HG03571 (cell line): ENCODE results near the gene EOMES.
A peak's percentile ranks its signal among the peaks of the same experiment; 100 is the strongest.

Experiments
- ATAC-seq: cut with Tn5 transposase; IDR thresholded peaks from one replicate; pipeline ENCODE4 v1.9.1; 2021; ENCODE audit not compliant: unreplicated experiment

The EOMES gene

DNA sequence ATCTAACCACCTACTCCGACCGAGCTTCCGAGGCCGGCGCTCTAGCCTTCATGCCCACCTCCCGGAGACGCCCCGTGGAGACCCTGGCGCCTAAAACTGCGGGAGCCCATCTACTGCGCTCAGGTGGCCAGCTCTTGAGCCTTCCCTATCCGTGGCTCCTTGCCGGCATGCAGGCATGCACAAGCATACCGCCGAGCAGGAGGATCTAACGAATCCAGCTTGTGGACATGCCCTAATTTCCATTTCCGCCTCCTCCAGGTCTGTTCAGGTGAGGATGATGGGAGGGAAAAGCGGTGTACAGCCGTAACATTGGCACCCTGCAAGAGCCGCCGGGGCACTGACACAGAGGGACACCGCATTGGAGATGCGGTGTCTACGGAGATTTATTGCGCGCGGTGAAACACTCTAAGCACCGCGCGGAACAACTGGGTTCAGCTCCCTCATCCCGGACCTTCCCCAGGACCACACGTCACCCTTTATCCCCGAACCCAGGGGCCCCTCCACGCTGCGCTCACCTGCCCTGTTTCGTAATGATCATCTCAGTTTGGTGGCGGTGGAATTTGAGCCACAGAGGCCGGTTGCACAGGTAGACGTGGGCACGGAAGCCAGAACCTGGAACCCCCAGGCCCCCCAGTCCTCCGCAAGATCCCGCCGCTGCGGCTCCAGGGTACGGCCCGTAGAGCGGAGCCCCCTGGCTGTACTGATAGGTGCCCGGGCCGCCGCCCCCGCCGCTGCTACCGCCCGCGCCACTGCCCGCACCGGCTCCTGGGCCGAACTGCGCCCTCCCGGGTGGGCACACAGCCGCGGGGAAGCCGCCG is 1.0 kb downstream of the EOMES start:
- ATAC-seq = no peak

DNA sequence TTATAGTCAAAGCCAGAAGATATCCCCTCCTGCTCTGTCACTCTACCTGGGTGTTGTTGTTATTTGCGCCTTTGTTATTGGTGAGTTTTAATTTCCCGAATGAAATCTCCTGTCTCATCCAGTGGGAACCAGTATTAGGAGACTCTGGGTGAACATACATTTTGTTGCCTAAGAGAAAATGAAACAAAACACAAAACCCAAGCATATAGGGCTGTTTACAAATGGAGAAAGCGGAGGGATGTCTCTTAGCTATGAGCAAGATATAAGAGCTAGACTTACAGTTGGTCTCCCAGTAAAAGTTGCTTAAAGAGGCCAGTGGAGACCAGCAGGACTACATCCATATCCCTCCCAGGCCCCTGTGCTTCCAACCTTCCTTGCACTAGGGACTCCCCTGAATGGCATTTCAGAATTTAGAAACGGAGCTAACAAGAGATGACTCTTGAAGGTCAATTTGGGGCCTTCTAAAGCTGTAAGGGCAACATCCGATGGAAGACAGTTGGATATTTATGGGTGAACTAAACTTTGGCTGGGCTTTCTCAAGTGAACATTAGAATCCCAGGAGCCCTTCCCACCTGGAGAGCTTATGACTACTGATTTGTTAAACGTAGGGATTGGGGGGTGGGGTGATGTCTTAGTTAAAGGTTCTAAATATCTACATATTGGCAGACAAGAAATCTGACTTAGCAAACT is 2.7 kb downstream of the EOMES start:
- no peak for ATAC-seq

DNA sequence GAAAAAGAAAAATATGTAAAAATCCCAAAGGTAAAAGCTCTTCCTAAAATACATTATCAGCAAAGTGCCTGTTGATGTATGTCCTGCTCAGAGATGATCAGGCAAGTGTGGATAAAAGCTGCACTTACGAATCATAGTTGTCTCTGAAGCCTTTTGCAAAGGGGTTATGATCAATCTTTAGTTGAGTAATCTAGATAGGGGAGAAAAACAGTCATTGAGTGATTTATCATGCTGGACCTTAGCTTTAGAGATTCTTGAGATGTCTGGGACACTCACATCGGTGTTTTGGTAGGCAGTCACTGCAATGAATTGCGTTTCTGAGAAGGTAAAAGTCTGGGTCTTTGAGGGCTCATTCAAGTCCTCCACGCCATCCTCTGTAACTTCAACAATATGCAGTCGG is 3.7 kb downstream of the EOMES start:
- no peak for ATAC-seq

GRCh38 chr3:27717200-27717852 is 4.8 kb downstream of the EOMES start:
- no peak for ATAC-seq

DNA sequence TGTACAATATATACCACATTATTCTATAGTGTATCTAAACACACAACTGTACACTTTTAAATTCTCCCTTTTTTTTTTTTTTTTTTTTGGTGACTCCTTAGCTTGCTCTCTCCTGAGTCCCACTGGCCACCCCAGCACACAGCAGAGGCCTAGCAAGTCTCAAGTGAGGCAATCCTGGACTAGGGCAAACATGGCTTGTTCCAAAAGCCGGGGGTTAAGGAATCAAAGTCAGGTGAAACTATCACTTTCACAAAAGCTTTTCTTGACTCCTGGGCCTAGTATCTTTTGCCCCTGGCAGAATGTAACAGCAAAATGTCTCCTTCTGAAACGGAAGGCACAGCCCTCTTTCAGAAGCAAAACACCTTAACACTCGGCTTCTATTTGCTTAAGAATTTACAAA is 5.8 kb downstream of the EOMES start:
- ATAC-seq = no peak

- ATAC-seq = no peak
Observed at GRCh38 chr3:27715863-27716262, 6.3 kb downstream of the EOMES start.

DNA sequence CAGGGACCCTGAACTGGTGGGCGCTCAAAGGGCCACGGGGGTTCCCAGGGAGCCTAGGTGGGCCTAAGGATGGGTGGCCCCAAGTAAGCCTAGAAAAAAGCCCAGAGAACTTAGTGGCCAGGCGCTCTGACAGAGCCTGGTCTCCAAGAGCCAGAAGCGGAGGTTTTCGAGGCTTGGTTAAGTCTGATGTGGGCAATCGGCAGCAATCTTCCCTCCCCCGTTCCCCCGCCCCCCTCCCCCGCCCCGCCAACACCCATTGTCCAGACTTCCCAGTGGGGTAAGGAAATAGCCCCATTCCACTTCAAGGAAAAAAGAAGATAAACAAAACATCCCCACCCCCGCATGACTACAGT is 6.7 kb downstream of the EOMES start:
- no peak for ATAC-seq

DNA sequence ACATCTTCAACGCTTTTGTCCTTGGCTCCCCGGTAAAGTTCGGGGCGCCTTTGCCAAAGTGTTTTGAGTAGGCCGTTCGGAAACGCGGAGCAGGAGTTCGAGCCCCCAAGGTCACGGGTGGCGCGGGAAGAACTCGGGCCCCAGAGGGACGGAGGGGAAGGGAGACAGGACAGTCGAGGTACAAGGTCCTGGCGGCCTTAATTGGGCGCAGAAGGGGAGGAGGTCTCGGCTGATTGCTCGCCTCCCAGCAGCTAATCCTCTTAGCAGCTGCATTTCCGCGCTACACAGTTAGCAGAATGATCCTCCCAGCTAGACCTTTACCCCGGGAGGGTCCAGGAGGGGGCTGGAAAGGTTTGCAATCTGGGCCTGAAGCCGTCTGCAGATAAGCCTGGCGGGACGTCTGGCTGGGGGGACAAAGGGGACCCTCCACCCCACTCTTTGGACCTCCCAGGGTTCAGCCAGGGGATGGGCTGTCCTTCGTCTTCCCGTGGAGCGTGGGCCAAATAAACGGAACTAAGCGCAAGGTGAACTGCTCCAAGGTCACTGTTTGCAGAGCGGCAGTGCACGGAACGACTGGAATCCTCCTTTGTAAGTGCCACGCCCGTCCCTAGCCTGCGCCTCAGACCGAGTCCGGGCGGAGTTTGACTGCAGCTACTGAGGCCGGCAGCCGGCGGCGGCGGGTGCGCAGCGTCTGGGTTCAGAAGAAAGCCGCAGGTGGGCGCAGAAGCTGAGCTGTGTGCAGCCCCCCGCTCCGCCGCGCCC is 7.2 kb downstream of the EOMES start:
- ATAC-seq = no peak

DNA sequence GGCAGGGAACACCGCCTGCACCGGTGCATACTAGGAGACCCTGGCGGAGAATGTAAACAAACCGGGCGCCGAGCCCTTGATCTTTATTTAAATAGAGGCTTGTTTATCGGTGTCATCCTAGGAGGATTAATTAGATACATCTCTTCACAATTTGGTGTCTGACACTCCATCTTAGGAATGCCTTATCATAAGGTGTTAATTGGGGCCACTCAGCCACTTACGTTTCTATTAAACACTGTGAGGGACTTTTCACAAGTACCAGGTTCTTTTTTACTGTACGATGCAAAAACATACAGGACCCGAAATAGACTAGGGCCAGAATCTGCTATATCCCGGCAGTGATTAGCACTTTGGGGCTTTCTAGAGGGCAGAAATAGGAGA is 8.0 kb downstream of the EOMES start:
- ATAC-seq = no peak

DNA sequence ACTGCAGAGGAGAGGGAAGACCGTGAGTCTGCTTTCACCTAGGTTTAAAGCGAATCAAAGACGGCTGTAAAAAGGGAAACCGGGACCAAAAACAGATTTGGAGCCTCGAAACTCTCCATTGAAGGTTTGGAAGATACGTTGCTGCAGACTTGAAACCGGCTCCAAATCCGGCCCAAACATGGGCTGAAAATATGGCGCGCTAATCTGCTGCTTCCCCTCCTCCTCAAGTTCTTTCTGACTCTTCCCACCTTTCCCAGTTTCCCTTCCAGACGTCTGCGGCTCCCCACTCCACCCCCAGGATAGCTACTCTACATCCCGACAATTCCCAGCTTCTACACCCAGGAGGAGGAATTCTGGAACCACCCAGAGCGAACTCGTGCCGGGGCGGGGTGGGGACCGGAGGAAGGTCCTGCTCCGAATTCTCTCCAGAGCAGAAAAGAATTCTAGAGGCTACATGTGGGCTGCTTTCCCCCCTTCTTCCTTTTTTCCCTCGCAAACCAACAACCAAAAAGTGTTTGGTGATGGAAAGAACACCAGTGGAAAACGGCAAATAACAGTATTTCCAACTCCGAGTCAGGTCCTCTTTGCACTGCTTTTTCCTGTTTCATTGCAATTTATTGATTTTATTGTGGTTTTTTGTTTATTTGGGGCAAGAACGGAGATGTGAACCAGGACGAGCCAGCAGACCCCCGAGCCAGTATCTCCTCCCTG is 8.5 kb downstream of the EOMES start:
- no peak for ATAC-seq

- ATAC-seq = no peak
Observed at GRCh38 chr3:27713078-27713423, 9.1 kb downstream of the EOMES start.

GRCh38 chr3:27712136-27713077 is 9.7 kb downstream of the EOMES start:
- ATAC-seq = peak; percentile 98

DNA sequence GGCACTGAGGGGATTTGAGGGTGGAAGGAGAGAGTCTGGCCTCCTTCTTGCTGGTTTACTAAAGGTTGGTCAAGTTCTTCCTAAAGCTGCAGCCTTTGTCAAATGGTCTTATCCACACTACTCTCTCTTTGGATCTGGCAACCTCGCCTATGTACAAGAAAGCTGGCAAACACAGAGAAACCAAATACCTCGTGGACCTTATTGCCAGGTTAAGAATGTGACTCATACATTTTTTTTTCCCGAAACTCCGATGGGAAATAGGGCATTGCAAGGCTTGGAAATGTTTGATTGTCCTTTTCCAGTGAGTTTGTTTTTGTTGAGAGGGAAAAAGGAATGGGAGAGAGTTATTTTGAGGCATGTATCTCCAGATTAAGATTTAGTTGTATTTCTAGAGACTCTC is 13.9 kb downstream of the EOMES start:
- ATAC-seq = no peak

GRCh38 chr3:27699067-27699466 is 23.1 kb downstream of the EOMES start:
- no peak for ATAC-seq

DNA sequence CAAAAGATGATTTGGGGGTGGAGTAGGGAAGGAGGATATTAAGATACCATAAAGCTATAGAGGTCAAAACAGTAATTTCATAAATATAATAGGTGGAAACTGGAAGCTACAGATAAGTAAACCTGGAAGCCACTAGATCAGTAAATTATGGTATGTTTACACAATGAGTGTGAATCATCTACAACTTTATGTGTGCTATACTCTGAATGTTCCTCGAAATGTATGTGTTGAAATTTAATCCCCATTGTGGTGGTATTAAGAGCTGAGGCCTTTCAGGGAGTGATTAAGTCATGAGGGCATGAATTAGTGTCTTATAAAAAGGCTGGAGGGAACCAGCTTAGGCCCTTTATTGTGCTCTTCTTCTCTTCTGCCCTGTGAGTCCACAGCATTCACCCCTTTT is 25.2 kb downstream of the EOMES start:
- no peak for ATAC-seq

DNA sequence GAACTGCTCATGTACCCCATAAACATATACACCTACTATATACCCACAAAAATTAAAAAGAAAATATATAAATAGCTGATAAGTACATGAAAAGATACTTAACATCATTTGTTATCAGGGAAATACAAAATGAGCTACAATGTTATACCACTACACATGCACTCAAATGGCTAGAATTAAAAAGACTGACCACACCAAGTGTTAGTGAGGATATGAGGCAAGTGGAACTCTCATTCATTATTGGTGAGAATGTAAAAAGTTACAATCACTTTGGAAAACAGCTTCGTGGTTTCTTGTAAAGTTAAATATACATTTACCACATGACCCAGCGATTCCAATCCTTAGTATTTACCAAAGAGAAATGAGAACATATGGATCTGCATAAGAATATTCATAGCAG is 26.5 kb downstream of the EOMES start:
- ATAC-seq = no peak

DNA sequence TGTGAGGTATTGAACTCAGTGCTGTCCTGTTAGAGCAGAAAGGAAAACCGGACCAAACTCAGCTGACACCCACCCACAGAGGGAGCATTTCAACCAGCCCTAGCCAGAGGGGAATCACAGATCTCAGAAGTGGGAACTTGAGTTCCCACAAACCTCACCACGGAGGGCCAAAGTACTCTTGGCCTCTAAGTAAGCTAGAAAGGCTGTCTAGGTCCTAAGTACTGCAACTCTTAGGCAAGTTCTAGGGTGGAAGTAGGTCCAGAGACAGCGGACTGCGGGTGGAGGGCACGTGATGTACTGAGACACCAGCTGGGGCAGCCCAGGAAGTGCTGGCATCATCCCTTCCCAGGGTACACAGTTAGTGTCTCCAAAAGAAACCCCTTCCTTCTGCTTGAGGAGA is 34.1 kb downstream of the EOMES start:
- no peak for ATAC-seq

- no peak for ATAC-seq
Observed at GRCh38 chr3:27686642-27687041, 35.5 kb downstream of the EOMES start.

DNA sequence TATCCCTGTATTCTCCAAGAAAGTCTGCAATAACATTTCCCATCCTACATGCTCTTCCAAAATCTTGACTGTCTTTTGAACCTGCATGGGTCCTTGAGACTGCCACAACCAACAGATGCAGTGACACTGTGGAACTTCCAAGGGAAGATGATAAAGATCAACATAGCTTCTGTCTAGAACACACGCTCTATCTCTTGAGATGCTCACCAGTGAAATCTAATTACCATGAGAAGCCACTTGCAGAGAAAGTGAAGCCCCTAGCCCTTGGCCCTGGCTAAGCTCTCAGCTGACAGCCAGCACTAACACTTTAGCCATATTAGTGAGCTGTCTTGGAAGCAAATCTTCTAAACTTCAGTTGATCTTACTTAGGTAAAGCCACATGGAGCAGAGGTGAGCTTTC is 36.6 kb downstream of the EOMES start:
- no peak for ATAC-seq

GRCh38 chr3:27684302-27684701 is 37.8 kb downstream of the EOMES start:
- ATAC-seq = no peak
